ENCODE results near the gene FLRT2. TPM values are rescaled to one million over a fixed set of nuclear protein-coding genes. Genes with fewer than 3 reads are reported as not detected.

Gene FLRT2
- total RNA-seq, 1 experiment from 2014 or later: 0.17 TPM

- Histone ChIP-seq H3K27me3 (ENCODE audit: insufficient read depth, low read length) (no peaks in the 10 kb centered on the region), H3K27ac (ENCODE audit: low read depth, low read length) (no peak overlapping the region), H3K79me2 (ENCODE audit: insufficient read depth, low read length) (no peaks in the 10 kb centered on the region), H3K4me1 (ENCODE audit: control insufficient read depth in 1 of 2, insufficient read depth in 2 of 2, low read length in 2 of 2) (no peaks in the 10 kb centered on the region), H3K9me3 (ENCODE audit: control insufficient read depth in 1 of 2, insufficient read depth in 1 of 2, low read depth in 1 of 2, low read length in 2 of 2) (peaks cover 14 to 21% of the 10 kb centered on the region in 2 experiments; a peak in 2 of 4 replicates), H2AFZ (ENCODE audit: low read depth, low read length, poor library complexity, severe bottlenecking) (no peak overlapping the region), H3K36me3 (ENCODE audit: control insufficient read depth in 1 of 2, insufficient read depth in 2 of 2, low read length in 2 of 2) (no peaks in the 10 kb centered on the region), H4K20me1 (ENCODE audit: insufficient read depth) (no peaks in the 10 kb centered on the region), H3K4me2 (ENCODE audit: low read length) (no peak overlapping the region), H3K9me2 (ENCODE audit: insufficient read depth) (no peaks in the 10 kb centered on the region), H3K9ac (ENCODE audit: low read length) (no peak overlapping the region), H3K4me3 (replicated peaks in 1 of 2; ENCODE audit: low read depth in 1 of 2, low read length in 2 of 2) (no peak overlapping the region)
- DNase-seq (ENCODE audit: low read depth, low spot score): no peak
- ChIA-PET CTCF (no interaction called here), POLR2A (no interaction called here), RAD21 (ENCODE audit: low non-redundant PET in 1 of 2, low total read pairs in 2 of 2, uncharacterized antibody in 2 of 2, unreplicated experiment in 2 of 2) (no interaction called here)
- no TSS peak for BruUV-seq (replicated peaks)
- TF ChIP-seq FOSL1 (IDR thresholded peaks at IDR 0.05; ENCODE audit: low read depth) (no peak), CEBPB (IDR thresholded peaks at IDR 0.05; ENCODE audit: low read depth) (no peak), EZH2phosphoT487 (IDR thresholded peaks at IDR 0.05; ENCODE audit: borderline replicate concordance) (no peak), SRF (IDR thresholded peaks at IDR 0.05; ENCODE audit: low read depth) (no peak), POLR2A (IDR thresholded peaks at IDR 0.05; ENCODE audit: borderline replicate concordance, extremely low read depth, insufficient read depth, insufficient read length) (no peak), JUND (IDR thresholded peaks at IDR 0.05) (no peak), ELF1 (IDR thresholded peaks at IDR 0.05; ENCODE audit: borderline replicate concordance, low read depth) (no peak), ZNF274 (IDR thresholded peaks at IDR 0.05; ENCODE audit: low read depth, low read length) (no peak), RAD21 (IDR thresholded peaks at IDR 0.05; ENCODE audit: low read depth) (no peak), REST (IDR thresholded peaks at IDR 0.05; ENCODE audit: low read depth) (no peak), ATF3 (IDR thresholded peaks at IDR 0.05) (no peak), SP1 (IDR thresholded peaks at IDR 0.05; ENCODE audit: low read depth) (no peak), SIN3A (IDR thresholded peaks at IDR 0.05; ENCODE audit: low read depth) (no peak), POLR2AphosphoS5 (IDR thresholded peaks at IDR 0.05; ENCODE audit: low read depth, low read length) (no peak), CBX3 (IDR thresholded peaks at IDR 0.05; ENCODE audit: low read depth) (no peak)
- intact Hi-C loops (cut with micrococcal nuclease): no loop called here
- no peak for ATAC-seq
Observed at GRCh38 chr14:85545738-85546137, 15.8 kb downstream of the FLRT2 start.

Data from HCT116 (cell line).